GM12878 (cell line): ENCODE data around the gene ANO5. TPM values are rescaled to one million over a fixed set of nuclear protein-coding genes. Genes with fewer than 3 reads are reported as not detected.

ENCODE experiments used
- CREM ChIP-seq: IDR thresholded peaks from 2 replicates; pipeline ENCODE4 v1.6.1; 2014; ENCODE audit warnings: antibody characterized with exemption, low read depth
- EED ChIP-seq: sonication (generic); IDR thresholded peaks from 2 replicates; pipeline ENCODE4 v1.6.1; 2016; ENCODE audit warnings: antibody characterized with exemption, low read depth
- GATAD2B ChIP-seq: fragments of 450-650 bp; conservative IDR thresholded peaks from 2 replicates; pipeline ENCODE4 v1.6.1; 2017; ENCODE audit warnings: low read depth, mild to moderate bottlenecking, moderate library complexity
- IRF4 ChIP-seq: IDR thresholded peaks from 2 replicates; pipeline ENCODE4 v1.6.1; 2011; ENCODE audit warnings: low read depth, low read length
- MXI1 ChIP-seq: fragments of 150-350 bp; IDR thresholded peaks from 2 replicates; pipeline ENCODE4 v1.6.1; 2011; ENCODE audit warnings: low read depth, mild to moderate bottlenecking, inconsistent platforms, low read length, improper control_type of control experiment
- NRF1 ChIP-seq: conservative IDR thresholded peaks from 2 replicates; pipeline ENCODE4 v1.6.1; 2011; ENCODE audit warnings: mild to moderate bottlenecking, low read depth, low read length, improper control_type of control experiment
- POLR2A ChIP-seq: IDR thresholded peaks from 2 replicates; pipeline ENCODE4 v1.6.1; 2011; ENCODE audit warnings: low read depth, mild to moderate bottlenecking, low read length
- RBBP5 ChIP-seq: fragments of 200-600 bp; sonication (generic); conservative IDR thresholded peaks from 2 replicates; pipeline ENCODE4 v1.6.1; 2016
- RELA ChIP-seq: fragments of 450-650 bp; IDR thresholded peaks from 2 replicates; pipeline ENCODE4 v1.8.0; 2014; ENCODE audit warnings: borderline replicate concordance; ENCODE audit not compliant: partially characterized antibody
- SMAD1 ChIP-seq: fragments of 450-650 bp; IDR thresholded peaks from 2 replicates; pipeline ENCODE4 v1.6.1; 2018; ENCODE audit warnings: mild to moderate bottlenecking, low read depth; ENCODE audit not compliant: partially characterized antibody
- SMAD5 ChIP-seq: IDR thresholded peaks from 2 replicates; pipeline ENCODE4 v1.6.1; 2016; ENCODE audit warnings: antibody characterized with exemption, low read depth
- SMC3 ChIP-seq: IDR thresholded peaks from 2 replicates; pipeline ENCODE4 v1.6.1; 2011; ENCODE audit warnings: low read length, improper control_type of control experiment, borderline replicate concordance
- polyA plus RNA-seq, 11 experiments: library from polyadenylated mRNA; depleted of rRNA in 4 of 11; unstranded in 6 of 11; stranded (reverse) in 5 of 11; fragments of >200 nt; fragmentation: Nextera tagmentation in 4 of 11; fragmentation: Illumina TruSeq in 1 of 11; extraction: Ambion mirVana in 4 of 11; extraction: Trizol in 1 of 11; gene quantifications; 1 replicate in 1 of 11; 2 replicates in 10 of 11; pipeline versions ENCODE4 v1.2.1 to v1.2.3, GENCODE V29; 2011 to 2016; ENCODE audit warnings: inconsistent platforms in 2 of 11, missing spikeins in 2 of 11, low read depth in 1 of 11
- total RNA-seq, 4 experiments: library from RNA; depleted of rRNA in 3 of 4; stranded (reverse); fragments of >200 nt in 3 of 4; fragmentation: Illumina TruSeq in 1 of 4; extraction: Trizol in 1 of 4; gene quantifications; 2 replicates each; pipeline versions ENCODE4 v1.2.1 to v1.2.3, GENCODE V29; 2013 to 2021
- TF ChIP-seq, protein P1 (sequence below), 3 experiments: IDR thresholded peaks in 2 of 3; conservative IDR thresholded peaks in 1 of 3; 2 replicates each; pipeline ENCODE4 v1.5.1; 2011; ENCODE audit warnings: low read depth in 3 of 3, low read length in 3 of 3, mild to moderate bottlenecking in 3 of 3, control low read depth in 2 of 3, moderate library complexity in 2 of 3, inconsistent platforms in 1 of 3, mixed read lengths in 1 of 3; ENCODE audit not compliant: control insufficient read depth in 2 of 3, insufficient read depth in 1 of 3; ENCODE audit errors: extremely low read depth in 1 of 3
- TF ChIP-seq, protein P2 (sequence below): fragments of 450-650 bp; conservative IDR thresholded peaks from 2 replicates; pipeline ENCODE4 v1.6.1; 2017; ENCODE audit warnings: mild to moderate bottlenecking, moderate library complexity

Gene ANO5
- total and polyA plus RNA-seq, 10 of the 15 experiments (the other 5 are each of a cell fraction or from before 2014, with no cell fraction given), result 1.6 to 10.2 (median 4.1) TPM

DNA sequence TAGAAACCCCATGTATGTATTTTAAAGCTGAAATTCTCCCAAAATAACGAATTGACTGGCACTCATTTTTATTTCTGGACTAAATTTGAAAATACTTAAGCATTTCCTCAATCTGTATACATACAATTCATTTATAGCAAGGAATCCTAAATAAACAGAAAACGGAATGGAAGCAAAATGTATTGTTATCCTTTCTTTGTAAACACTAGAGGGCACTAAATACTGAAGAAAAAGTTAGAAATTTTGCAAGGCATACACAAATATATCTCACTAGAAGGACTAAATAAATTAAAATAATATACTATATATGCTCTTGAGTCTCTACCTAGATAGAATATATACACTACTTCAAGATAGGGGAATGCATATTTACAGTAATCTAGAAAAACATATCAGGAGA lies 23.1 kb upstream of the ANO5 start (continued):
- TF ChIP-seq, protein P1, sequence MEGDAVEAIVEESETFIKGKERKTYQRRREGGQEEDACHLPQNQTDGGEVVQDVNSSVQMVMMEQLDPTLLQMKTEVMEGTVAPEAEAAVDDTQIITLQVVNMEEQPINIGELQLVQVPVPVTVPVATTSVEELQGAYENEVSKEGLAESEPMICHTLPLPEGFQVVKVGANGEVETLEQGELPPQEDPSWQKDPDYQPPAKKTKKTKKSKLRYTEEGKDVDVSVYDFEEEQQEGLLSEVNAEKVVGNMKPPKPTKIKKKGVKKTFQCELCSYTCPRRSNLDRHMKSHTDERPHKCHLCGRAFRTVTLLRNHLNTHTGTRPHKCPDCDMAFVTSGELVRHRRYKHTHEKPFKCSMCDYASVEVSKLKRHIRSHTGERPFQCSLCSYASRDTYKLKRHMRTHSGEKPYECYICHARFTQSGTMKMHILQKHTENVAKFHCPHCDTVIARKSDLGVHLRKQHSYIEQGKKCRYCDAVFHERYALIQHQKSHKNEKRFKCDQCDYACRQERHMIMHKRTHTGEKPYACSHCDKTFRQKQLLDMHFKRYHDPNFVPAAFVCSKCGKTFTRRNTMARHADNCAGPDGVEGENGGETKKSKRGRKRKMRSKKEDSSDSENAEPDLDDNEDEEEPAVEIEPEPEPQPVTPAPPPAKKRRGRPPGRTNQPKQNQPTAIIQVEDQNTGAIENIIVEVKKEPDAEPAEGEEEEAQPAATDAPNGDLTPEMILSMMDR (IDR thresholded peaks at IDR 0.05 in 2 of 3, conservative IDR thresholded peaks at IDR 0.05 in 1 of 3; ENCODE audit: control insufficient read depth in 2 of 3, extremely low read depth in 1 of 3, insufficient read depth in 1 of 3, low read depth in 3 of 3, low read length in 3 of 3), result peak in 1 of 3 experiments; percentile 16; a peak in 2 of 6 replicates
- TF ChIP-seq, protein P2, sequence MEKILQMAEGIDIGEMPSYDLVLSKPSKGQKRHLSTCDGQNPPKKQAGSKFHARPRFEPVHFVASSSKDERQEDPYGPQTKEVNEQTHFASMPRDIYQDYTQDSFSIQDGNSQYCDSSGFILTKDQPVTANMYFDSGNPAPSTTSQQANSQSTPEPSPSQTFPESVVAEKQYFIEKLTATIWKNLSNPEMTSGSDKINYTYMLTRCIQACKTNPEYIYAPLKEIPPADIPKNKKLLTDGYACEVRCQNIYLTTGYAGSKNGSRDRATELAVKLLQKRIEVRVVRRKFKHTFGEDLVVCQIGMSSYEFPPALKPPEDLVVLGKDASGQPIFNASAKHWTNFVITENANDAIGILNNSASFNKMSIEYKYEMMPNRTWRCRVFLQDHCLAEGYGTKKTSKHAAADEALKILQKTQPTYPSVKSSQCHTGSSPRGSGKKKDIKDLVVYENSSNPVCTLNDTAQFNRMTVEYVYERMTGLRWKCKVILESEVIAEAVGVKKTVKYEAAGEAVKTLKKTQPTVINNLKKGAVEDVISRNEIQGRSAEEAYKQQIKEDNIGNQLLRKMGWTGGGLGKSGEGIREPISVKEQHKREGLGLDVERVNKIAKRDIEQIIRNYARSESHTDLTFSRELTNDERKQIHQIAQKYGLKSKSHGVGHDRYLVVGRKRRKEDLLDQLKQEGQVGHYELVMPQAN, result no peak
- TF ChIP-seq SMC3, result peak; percentile 54; the same call in 1 of the 2 replicates
- TF ChIP-seq RBBP5, result no peak
- TF ChIP-seq SMAD1, result no peak
- TF ChIP-seq EED, result no peak
- TF ChIP-seq POLR2A, result no peak
- no peak; the same call in 1 of the 2 replicates for TF ChIP-seq MXI1
- TF ChIP-seq IRF4, result no peak
- TF ChIP-seq SMAD5, result no peak
- TF ChIP-seq CREM, result no peak
- no peak for TF ChIP-seq NRF1
- TF ChIP-seq RELA, result no peak
- no peak for TF ChIP-seq GATAD2B
